ENCODE measurements around the gene PPFIBP2. TPM values are rescaled to one million over a fixed set of nuclear protein-coding genes. Genes with fewer than 3 reads are reported as not detected.
A peak's percentile ranks its signal among the peaks of the same experiment; 100 is the strongest.

The PPFIBP2 gene
- total and polyA plus RNA-seq, 10 of the 15 experiments (the other 5 are each of a cell fraction or from before 2014, with no cell fraction given): 17.3 to 56.3 (median 39.2) TPM

- Histone ChIP-seq H3K4me2 (ENCODE audit: control insufficient read depth, insufficient read depth) (peak overlapping the region; percentile 96), H3K27me3 (replicated peaks in 1 of 2; ENCODE audit: control insufficient read depth in 2 of 2, insufficient read depth in 2 of 2, low read length in 1 of 2) (no peaks in the 10 kb centered on the region), H3K79me2 (ENCODE audit: control insufficient read depth, insufficient read depth, low read length) (peaks cover 2% of the 10 kb centered on the region), H3K36me3 (ENCODE audit: control insufficient read depth in 2 of 2, insufficient read depth in 2 of 2, low read length in 1 of 2) (peaks cover 0 to 7% of the 10 kb centered on the region in 2 experiments; a peak in 3 of 4 replicates), H3K27ac (ENCODE audit: control insufficient read depth, insufficient read depth) (peak overlapping the region; percentile 70), H3K4me3 (peak overlapping the region; percentile 30; the same call in 1 of the 2 replicates), H2AFZ (ENCODE audit: control insufficient read depth, low read depth, low read length) (no peak overlapping the region; the same call in 1 of the 2 replicates), H3K4me1 (ENCODE audit: control insufficient read depth, insufficient read depth, low read length) (peaks cover 40% of the 10 kb centered on the region), H3K9me3 (replicated peaks; ENCODE audit: control insufficient read depth, insufficient read depth, low read length) (peaks cover 2% of the 10 kb centered on the region), H4K20me1 (ENCODE audit: control insufficient read depth, insufficient read depth) (no peaks in the 10 kb centered on the region), H3K9ac (ENCODE audit: control insufficient read depth, insufficient read depth, low read length) (peak overlapping the region; percentile 70)
- ChIA-PET CTCF (interaction anchor here (0.6 to 3.0 kb wide), 8 partner anchors 14 to 355 kb away, joined by 3 to 11 read pairs (median 4); partner anchors contain the start of gene PPFIBP2), RAD21 (ENCODE audit: unreplicated experiment) (interaction anchor here (0.8 to 1.5 kb wide), 4 partner anchors 16 to 159 kb away, joined by 3 to 5 read pairs (median 4); no protein-coding TSS in a partner anchor), SMC1A (ENCODE audit: uncharacterized antibody, unreplicated experiment) (interaction anchor here (0.7 to 2.7 kb wide), 6 partner anchors 20 to 322 kb away, joined by 3 to 9 read pairs (median 4); no protein-coding TSS in a partner anchor), POLR2A (interaction anchor here (0.6 to 1.0 kb wide), 2 partner anchors 13 to 158 kb away, joined by 3 read pairs; partner anchors contain the start of gene PPFIBP2)
- 69% methylated on average over 10 of the region's 10 CpGs for WGBS (ENCODE audit: insufficient coverage, insufficient replicate concordance, low lambda C conversion rate, missing lambda C conversion rate)
- FAIRE-seq: peak; percentile 35
- BruUV-seq (replicated peaks): no TSS peak
- in situ Hi-C loops (cut with MboI): no loop called here
- DNase-seq (ENCODE audit: low read depth, low spot score): peak; percentile 62
- peak; percentile 78 for ATAC-seq
- intact Hi-C loops (cut with micrococcal nuclease; ENCODE audit: unreplicated experiment): loop anchor here (2.0 kb wide), 1 partner anchor 159 kb away; the partner anchor contains the start of gene PPFIBP2
- TF ChIP-seq RUNX3 (IDR thresholded peaks at IDR 0.05; ENCODE audit: low read length) (peak; percentile 94), JUNB (IDR thresholded peaks at IDR 0.05) (peak; percentile 90), CEBPB (IDR thresholded peaks at IDR 0.05; ENCODE audit: borderline replicate concordance in 1 of 2, low read depth in 2 of 2, low read length in 2 of 2) (no peak), BCL3 (IDR thresholded peaks at IDR 0.05; ENCODE audit: borderline replicate concordance, insufficient read depth, low read depth, low read length, poor library complexity, severe bottlenecking) (peak; percentile 94), ZBTB11 (CRISPR knock-in tag; IDR thresholded peaks at IDR 0.05) (no peak), SP1 (IDR thresholded peaks at IDR 0.05; ENCODE audit: low read depth, low read length) (peak; percentile 46), RAD51 (IDR thresholded peaks at IDR 0.05) (no peak), MLLT1 (IDR thresholded peaks at IDR 0.05) (no peak), NFXL1 (IDR thresholded peaks at IDR 0.05; ENCODE audit: borderline replicate concordance) (no peak), IRF4 (IDR thresholded peaks at IDR 0.05; ENCODE audit: low read depth, low read length) (peak; percentile 88), RELA (IDR thresholded peaks at IDR 0.05; ENCODE audit: borderline replicate concordance, partially characterized antibody) (peak; percentile 92), HCFC1 (IDR thresholded peaks at IDR 0.05; ENCODE audit: low read length) (no peak), PKNOX1 (IDR thresholded peaks at IDR 0.05) (peak; percentile 80)
Measured at GRCh38 chr11:7671347-7672215, 157.8 kb downstream of the PPFIBP2 start.

Data from GM12878 (cell line).